Measurements from ENCODE around the gene RGR.

Gene RGR

DNA sequence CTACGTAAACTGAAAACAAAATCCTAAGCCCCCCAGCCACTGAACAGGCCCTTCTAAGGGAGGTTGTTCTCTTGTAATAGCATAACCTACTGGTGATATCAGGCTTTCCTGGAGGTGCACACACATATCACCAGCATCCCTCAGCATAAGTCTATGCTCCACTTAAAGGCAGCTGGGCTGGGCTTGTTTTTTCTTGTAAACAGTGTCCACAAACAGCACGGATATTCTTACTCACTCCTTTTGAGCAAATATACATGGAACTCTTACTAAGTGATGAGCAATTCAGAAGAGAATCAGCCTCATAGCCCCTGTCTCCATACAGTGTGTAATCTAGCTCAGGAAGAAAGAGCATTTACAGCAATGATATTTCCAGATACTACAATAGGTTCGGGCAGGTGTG, 5.9 kb upstream of the RGR start:
- no peak overlapping the region for H3K4ac ChIP-seq (ENCODE audit: low read depth, low read length)
- H2BK120ac ChIP-seq (ENCODE audit: low read depth, low read length) = no peak overlapping the region
- H3K27ac ChIP-seq (ENCODE audit: low read depth, low read length) = no peak overlapping the region
- no peak overlapping the region for H3K9ac ChIP-seq (ENCODE audit: low read length)
- H3K23ac ChIP-seq (ENCODE audit: low read length) = no peak overlapping the region
- no peak overlapping the region for H3K4me3 ChIP-seq (ENCODE audit: low read length)
- WGBS (ENCODE audit: extremely low coverage, insufficient coverage, low lambda C conversion rate) = no CpG with 5 or more reads among the region's 3 CpGs
- no peak overlapping the region for H4K5ac ChIP-seq (ENCODE audit: low read length)
- no peak overlapping the region for H2BK15ac ChIP-seq (replicated peaks; ENCODE audit: low read depth)
- H3K79me2 ChIP-seq (ENCODE audit: control insufficient read depth, insufficient read depth, low read length) = no peaks in the 10 kb centered on the region
- no peaks in the 10 kb centered on the region for H3K4me1 ChIP-seq (ENCODE audit: control insufficient read depth, low read depth, low read length)
- H3K4me2 ChIP-seq (ENCODE audit: low read length) = no peak overlapping the region
- H3K79me1 ChIP-seq (ENCODE audit: low read length) = no peaks in the 10 kb centered on the region
- DNase-seq = no peak
- no peak overlapping the region for H3K56ac ChIP-seq (ENCODE audit: low read length)
- no peak overlapping the region for H3K18ac ChIP-seq (ENCODE audit: low read length)
- no peak overlapping the region for H4K8ac ChIP-seq (ENCODE audit: low read depth, low read length)
- H3K27me3 ChIP-seq (ENCODE audit: insufficient read depth, low read length, poor library complexity) = no peaks in the 10 kb centered on the region
- H2AK5ac ChIP-seq (ENCODE audit: low read length) = no peak overlapping the region
- H2BK5ac ChIP-seq (ENCODE audit: low read length) = no peak overlapping the region
- no peaks in the 10 kb centered on the region for H3K36me3 ChIP-seq (ENCODE audit: control insufficient read depth, insufficient read depth, low read length)

DNA sequence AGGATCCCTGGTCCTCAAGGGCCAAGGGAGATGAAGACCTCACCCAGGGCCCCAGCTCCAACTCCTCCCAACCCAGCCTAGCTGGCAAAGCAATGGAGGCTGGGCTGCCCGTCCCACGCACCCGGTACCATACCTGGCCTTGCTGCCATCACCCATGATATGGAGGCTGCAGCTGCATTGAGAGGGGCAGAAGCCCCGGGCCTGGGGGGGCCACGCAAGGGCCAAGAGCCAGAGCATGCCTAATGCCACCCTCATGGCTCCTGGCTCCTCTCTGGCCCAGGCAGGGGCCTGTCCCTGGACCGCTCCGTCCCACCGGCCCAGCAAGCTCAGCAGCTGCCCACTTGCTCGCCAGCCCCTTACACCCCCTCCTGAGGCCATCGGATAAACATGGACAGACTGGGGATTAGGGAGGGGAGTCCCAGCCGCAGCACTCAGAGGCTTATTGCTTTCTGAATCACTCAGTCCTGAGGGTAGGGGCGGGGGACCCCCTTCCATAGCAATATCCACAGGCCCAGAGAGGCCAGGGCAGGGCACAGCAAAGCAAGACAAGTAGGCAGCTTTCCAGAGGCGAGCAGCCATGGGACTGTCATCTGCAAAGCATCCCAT, 3.6 kb upstream of the RGR start, which contains the start of gene LRIT1:
Gene LRIT1 (minus strand): TSS at position 362 of the 606 bp plus-strand sequence. CDS start 107 bp downstream, at position 255.
- Histone ChIP-seq H3K4me3 (ENCODE audit: low read length) (no peak within 1 kb of the TSS), H3K4me1 (ENCODE audit: control insufficient read depth, low read depth, low read length) (no peaks in the 10 kb centered on the region), H3K23ac (ENCODE audit: low read length) (no peak within 1 kb of the TSS), H3K27me3 (ENCODE audit: insufficient read depth, low read length, poor library complexity) (no peaks in the 10 kb centered on the region), H2BK15ac (replicated peaks; ENCODE audit: low read depth) (no peak within 1 kb of the TSS), H3K36me3 (ENCODE audit: control insufficient read depth, insufficient read depth, low read length) (no peaks in the 10 kb centered on the region), H3K4ac (ENCODE audit: low read depth, low read length) (no peak within 1 kb of the TSS), H4K8ac (ENCODE audit: low read depth, low read length) (no peak within 1 kb of the TSS), H3K9ac (ENCODE audit: low read length) (no peak within 1 kb of the TSS), H3K79me2 (ENCODE audit: control insufficient read depth, insufficient read depth, low read length) (no peaks in the 10 kb centered on the region), H3K56ac (ENCODE audit: low read length) (no peak within 1 kb of the TSS), H3K18ac (ENCODE audit: low read length) (no peak within 1 kb of the TSS), H3K4me2 (ENCODE audit: low read length) (no peak within 1 kb of the TSS), H4K5ac (ENCODE audit: low read length) (no peak within 1 kb of the TSS), H2AK5ac (ENCODE audit: low read length) (no peak within 1 kb of the TSS), H2BK120ac (ENCODE audit: low read depth, low read length) (no peak within 1 kb of the TSS), H3K27ac (ENCODE audit: low read depth, low read length) (no peak within 1 kb of the TSS), H3K79me1 (ENCODE audit: low read length) (no peaks in the 10 kb centered on the region), H2BK5ac (ENCODE audit: low read length) (no peak within 1 kb of the TSS)
- WGBS (ENCODE audit: extremely low coverage, insufficient coverage, low lambda C conversion rate) = no CpG with 5 or more reads among the region's 13 CpGs
- DNase-seq = no peak

DNA sequence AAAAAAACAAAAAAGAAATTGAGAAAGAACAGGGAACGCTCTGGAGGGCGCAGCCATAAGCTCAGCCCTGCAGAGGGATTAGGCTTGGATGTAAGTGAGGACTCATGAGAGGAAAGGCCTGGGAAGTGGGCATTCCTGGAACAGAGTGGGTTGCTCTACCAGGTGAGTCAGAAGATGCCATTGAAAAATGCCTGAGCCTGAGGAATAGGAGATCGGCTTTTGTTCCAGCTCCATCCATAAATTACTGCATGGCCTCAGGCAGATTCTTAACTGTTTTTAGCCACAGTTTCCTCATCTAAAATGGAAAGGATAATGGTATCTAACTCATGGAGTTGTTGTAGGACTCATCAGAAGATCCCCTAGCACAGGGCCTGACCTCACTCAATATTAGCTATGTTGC, 1.1 kb upstream of the RGR start:
- Histone ChIP-seq H2BK15ac (replicated peaks; ENCODE audit: low read depth) (no peak overlapping the region), H3K79me2 (ENCODE audit: control insufficient read depth, insufficient read depth, low read length) (no peaks in the 10 kb centered on the region), H2BK120ac (ENCODE audit: low read depth, low read length) (no peak overlapping the region), H3K4ac (ENCODE audit: low read depth, low read length) (no peak overlapping the region), H3K4me3 (ENCODE audit: low read length) (no peak overlapping the region), H3K56ac (ENCODE audit: low read length) (no peak overlapping the region), H3K4me1 (ENCODE audit: control insufficient read depth, low read depth, low read length) (no peaks in the 10 kb centered on the region), H2BK5ac (ENCODE audit: low read length) (no peak overlapping the region), H2AK5ac (ENCODE audit: low read length) (no peak overlapping the region), H3K27me3 (ENCODE audit: insufficient read depth, low read length, poor library complexity) (no peaks in the 10 kb centered on the region), H3K18ac (ENCODE audit: low read length) (no peak overlapping the region), H3K36me3 (ENCODE audit: control insufficient read depth, insufficient read depth, low read length) (no peaks in the 10 kb centered on the region), H4K8ac (ENCODE audit: low read depth, low read length) (no peak overlapping the region), H4K5ac (ENCODE audit: low read length) (no peak overlapping the region), H3K27ac (ENCODE audit: low read depth, low read length) (no peak overlapping the region), H3K79me1 (ENCODE audit: low read length) (no peaks in the 10 kb centered on the region), H3K9ac (ENCODE audit: low read length) (no peak overlapping the region), H3K23ac (ENCODE audit: low read length) (no peak overlapping the region), H3K4me2 (ENCODE audit: low read length) (no peak overlapping the region)
- peak; percentile 44 for DNase-seq
- WGBS (ENCODE audit: extremely low coverage, insufficient coverage, low lambda C conversion rate) = no CpG with 5 or more reads among the region's 3 CpGs

DNA sequence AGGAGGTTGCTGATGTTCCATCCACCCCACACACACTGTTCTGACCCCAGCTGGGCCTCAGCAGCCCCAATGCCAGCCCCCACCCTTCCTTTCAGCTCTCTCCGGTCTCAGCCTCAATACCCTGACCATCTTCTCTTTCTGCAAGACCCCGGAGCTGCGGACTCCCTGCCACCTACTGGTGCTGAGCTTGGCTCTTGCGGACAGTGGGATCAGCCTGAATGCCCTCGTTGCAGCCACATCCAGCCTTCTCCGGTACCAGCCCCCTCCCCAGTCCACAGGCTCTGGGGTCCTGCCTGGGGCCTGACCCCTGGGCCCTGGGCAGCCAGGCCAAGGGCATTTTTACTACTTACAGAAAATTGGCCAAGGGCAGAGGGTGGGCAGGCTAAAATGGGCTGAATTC, 2.6 kb downstream of the RGR start:
- H3K4me2 ChIP-seq (ENCODE audit: low read length) = no peak overlapping the region
- H4K8ac ChIP-seq (ENCODE audit: low read depth, low read length) = no peak overlapping the region
- WGBS (ENCODE audit: extremely low coverage, insufficient coverage, low lambda C conversion rate) = no CpG with 5 or more reads among the region's 6 CpGs
- no peaks in the 10 kb centered on the region for H3K36me3 ChIP-seq (ENCODE audit: control insufficient read depth, insufficient read depth, low read length)
- no peak overlapping the region for H4K5ac ChIP-seq (ENCODE audit: low read length)
- H3K9ac ChIP-seq (ENCODE audit: low read length) = no peak overlapping the region
- no peak overlapping the region for H3K18ac ChIP-seq (ENCODE audit: low read length)
- no peak for DNase-seq
- H3K79me2 ChIP-seq (ENCODE audit: control insufficient read depth, insufficient read depth, low read length) = no peaks in the 10 kb centered on the region
- H3K79me1 ChIP-seq (ENCODE audit: low read length) = no peaks in the 10 kb centered on the region
- H3K56ac ChIP-seq (ENCODE audit: low read length) = no peak overlapping the region
- H3K4ac ChIP-seq (ENCODE audit: low read depth, low read length) = no peak overlapping the region
- no peaks in the 10 kb centered on the region for H3K27me3 ChIP-seq (ENCODE audit: insufficient read depth, low read length, poor library complexity)
- H3K23ac ChIP-seq (ENCODE audit: low read length) = no peak overlapping the region
- no peaks in the 10 kb centered on the region for H3K4me1 ChIP-seq (ENCODE audit: control insufficient read depth, low read depth, low read length)
- H2BK120ac ChIP-seq (ENCODE audit: low read depth, low read length) = no peak overlapping the region
- H2BK15ac ChIP-seq (replicated peaks; ENCODE audit: low read depth) = no peak overlapping the region
- no peak overlapping the region for H3K4me3 ChIP-seq (ENCODE audit: low read length)
- H2AK5ac ChIP-seq (ENCODE audit: low read length) = no peak overlapping the region
- H2BK5ac ChIP-seq (ENCODE audit: low read length) = no peak overlapping the region
- no peak overlapping the region for H3K27ac ChIP-seq (ENCODE audit: low read depth, low read length)

DNA sequence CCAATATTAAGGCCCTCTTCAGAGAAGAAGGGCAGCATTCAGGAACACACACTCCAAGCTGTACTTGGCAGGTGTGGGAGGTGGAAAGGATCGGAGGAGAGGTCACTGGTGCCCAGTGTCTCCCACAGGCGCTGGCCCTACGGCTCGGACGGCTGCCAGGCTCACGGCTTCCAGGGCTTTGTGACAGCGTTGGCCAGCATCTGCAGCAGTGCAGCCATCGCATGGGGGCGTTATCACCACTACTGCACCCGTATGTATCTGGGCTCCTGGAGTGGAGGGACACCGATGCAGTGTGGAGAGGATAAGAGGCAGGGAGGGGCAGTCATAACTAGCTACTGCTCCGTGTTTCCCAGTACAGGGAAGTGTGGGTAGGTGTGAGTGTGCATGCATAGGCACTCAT, 3.9 kb downstream of the RGR start:
- Histone ChIP-seq H3K4me2 (ENCODE audit: low read length) (no peak overlapping the region), H3K18ac (ENCODE audit: low read length) (no peak overlapping the region), H3K9ac (ENCODE audit: low read length) (no peak overlapping the region), H2BK5ac (ENCODE audit: low read length) (no peak overlapping the region), H3K4me3 (ENCODE audit: low read length) (no peak overlapping the region), H2BK120ac (ENCODE audit: low read depth, low read length) (no peak overlapping the region), H4K5ac (ENCODE audit: low read length) (no peak overlapping the region), H3K4ac (ENCODE audit: low read depth, low read length) (no peak overlapping the region), H3K79me2 (ENCODE audit: control insufficient read depth, insufficient read depth, low read length) (no peaks in the 10 kb centered on the region), H3K79me1 (ENCODE audit: low read length) (no peaks in the 10 kb centered on the region), H3K36me3 (ENCODE audit: control insufficient read depth, insufficient read depth, low read length) (no peaks in the 10 kb centered on the region), H3K56ac (ENCODE audit: low read length) (no peak overlapping the region), H4K8ac (ENCODE audit: low read depth, low read length) (no peak overlapping the region), H3K4me1 (ENCODE audit: control insufficient read depth, low read depth, low read length) (no peaks in the 10 kb centered on the region), H3K23ac (ENCODE audit: low read length) (no peak overlapping the region), H3K27me3 (ENCODE audit: insufficient read depth, low read length, poor library complexity) (no peaks in the 10 kb centered on the region), H2BK15ac (replicated peaks; ENCODE audit: low read depth) (no peak overlapping the region), H2AK5ac (ENCODE audit: low read length) (no peak overlapping the region), H3K27ac (ENCODE audit: low read depth, low read length) (no peak overlapping the region)
- no peak for DNase-seq
- WGBS (ENCODE audit: extremely low coverage, insufficient coverage, low lambda C conversion rate) = no CpG with 5 or more reads among the region's 12 CpGs

All from mesendoderm (in vitro differentiated cells).